Measurements from ENCODE around the gene ITGA11.

GRCh38 chr15:68373028-68373427, 58.9 kb downstream of the ITGA11 start:
- TF ChIP-seq SNAI2 (CRISPR knock-in tag; IDR thresholded peaks at IDR 0.05): no peak
- no peak for TF ChIP-seq ZFP30 (CRISPR knock-in tag; IDR thresholded peaks at IDR 0.05)
- TF ChIP-seq PPARA (CRISPR knock-in tag; IDR thresholded peaks at IDR 0.05; ENCODE audit: borderline replicate concordance): no peak

Data from SK-N-SH treated with all-trans-retinoic acid at 6 μM for 48 hours (cell line).